ENCODE results near the gene AFAP1L2. TPM values are rescaled to one million over a fixed set of nuclear protein-coding genes. Genes with fewer than 3 reads are reported as not detected.
"Not testable (repeated sequence)": the region's sequence is repeated elsewhere in the genome, so short reads cannot be mapped to it uniquely, and the experiment has no call there.

AFAP1L2 gene
- total RNA-seq, 2 experiments from 2014 or later = 2.3 to 8.6 TPM

DNA sequence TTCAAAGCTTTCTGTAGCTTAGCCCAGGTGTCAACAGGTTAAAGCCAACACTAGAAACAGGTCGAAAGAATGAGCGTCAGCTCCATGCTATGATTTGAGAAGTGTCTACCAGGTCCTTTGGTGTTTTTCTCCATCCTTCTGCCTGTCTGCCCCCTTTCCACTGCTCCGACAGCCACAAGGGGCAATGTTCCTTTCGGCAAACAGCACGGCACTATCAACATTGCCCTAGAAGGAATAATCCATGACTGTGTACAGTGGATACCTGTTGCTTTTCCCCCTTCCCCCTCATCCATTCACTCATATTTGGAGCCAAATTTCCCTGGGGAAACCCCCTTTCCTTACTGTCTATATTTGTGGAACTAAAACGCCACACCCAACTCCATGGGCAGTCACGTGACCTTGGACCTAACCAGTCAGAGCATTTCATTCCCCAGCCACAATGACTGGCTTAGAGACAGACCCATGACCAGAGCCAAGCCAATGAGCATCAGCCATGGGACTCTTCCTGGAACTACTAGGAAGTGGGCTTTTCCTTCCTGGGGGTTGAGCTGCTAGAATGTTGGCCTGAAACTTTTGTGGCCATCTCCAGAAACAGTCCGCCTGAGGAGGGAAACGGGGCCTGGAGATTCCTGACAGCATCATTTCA lies 51.5 kb downstream of the AFAP1L2 start:
- Histone ChIP-seq H3K27ac (ENCODE audit: low read depth, low read length, poor library complexity, severe bottlenecking) (no peak overlapping the region), H3K9me2 (ENCODE audit: insufficient read depth, low read length) (no peaks in the 10 kb centered on the region), H3K4me1 (ENCODE audit: insufficient read depth, low read length, poor library complexity, severe bottlenecking) (no peaks in the 10 kb centered on the region), H3K79me2 (ENCODE audit: insufficient read depth, low read depth, low read length) (no peaks in the 10 kb centered on the region), H4K20me1 (ENCODE audit: insufficient read depth, low read length) (no peaks in the 10 kb centered on the region), H3K4me2 (ENCODE audit: low read length) (no peak overlapping the region), H3K9me3 (ENCODE audit: low read length) (no peaks in the 10 kb centered on the region), H2AFZ (ENCODE audit: low read length) (peak overlapping the region; percentile 39), H3K36me3 (ENCODE audit: insufficient read depth, low read length) (no peaks in the 10 kb centered on the region), H3K4me3 (ENCODE audit: low read depth, low read length, poor library complexity, severe bottlenecking) (no peak overlapping the region)
- DNase-seq (ENCODE audit: low spot score) = peak; percentile 16
- BruUV-seq (replicated peaks) = no TSS peak
- POLR2A ChIA-PET = interaction anchor here (0.6 to 0.7 kb wide), 2 partner anchors 651 to 785 kb away, joined by 3 to 4 read pairs; no protein-coding TSS in a partner anchor
- intact Hi-C loops (cut with micrococcal nuclease; ENCODE audit: unreplicated experiment) = no loop called here
- CTCF ChIA-PET (ENCODE audit: unreplicated experiment) = no interaction called here
- TF ChIP-seq EZH2phosphoT487 (IDR thresholded peaks at IDR 0.05; ENCODE audit: borderline replicate concordance, low read depth, low read length) = no peak

DNA sequence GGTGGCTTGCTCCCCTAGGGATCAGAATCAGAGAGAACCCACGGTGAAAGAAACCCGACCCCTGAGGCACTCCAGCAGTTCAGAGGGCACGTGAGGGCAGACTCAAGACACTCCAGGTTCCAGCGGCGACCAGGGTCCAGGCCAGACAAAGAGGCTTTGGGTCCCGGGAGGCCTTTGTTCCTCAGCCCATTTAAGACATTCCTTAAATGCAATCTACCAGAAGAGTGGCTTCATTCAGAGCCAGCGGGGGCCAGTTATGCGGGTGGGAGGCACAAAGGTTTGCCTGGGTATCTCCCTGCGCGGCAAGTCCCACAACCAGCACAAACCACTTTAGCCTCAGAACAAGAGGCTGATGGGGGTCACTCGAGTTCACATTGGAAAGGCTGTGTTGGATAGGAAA lies 53.6 kb downstream of the AFAP1L2 start:
- no peak overlapping the region for H3K27ac ChIP-seq (ENCODE audit: low read depth, low read length, poor library complexity, severe bottlenecking)
- no peak for DNase-seq (ENCODE audit: low spot score)
- H3K4me2 ChIP-seq (ENCODE audit: low read length) = no peak overlapping the region
- no peak overlapping the region for H2AFZ ChIP-seq (ENCODE audit: low read length)
- CTCF ChIA-PET (ENCODE audit: unreplicated experiment) = no interaction called here
- no peaks in the 10 kb centered on the region for H3K79me2 ChIP-seq (ENCODE audit: insufficient read depth, low read depth, low read length)
- no peaks in the 10 kb centered on the region for H3K36me3 ChIP-seq (ENCODE audit: insufficient read depth, low read length)
- no peaks in the 10 kb centered on the region for H3K4me1 ChIP-seq (ENCODE audit: insufficient read depth, low read length, poor library complexity, severe bottlenecking)
- H4K20me1 ChIP-seq (ENCODE audit: insufficient read depth, low read length) = no peaks in the 10 kb centered on the region
- POLR2A ChIA-PET = no interaction called here
- H3K9me3 ChIP-seq (ENCODE audit: low read length) = no peaks in the 10 kb centered on the region
- BruUV-seq (replicated peaks) = no TSS peak
- TF ChIP-seq EZH2phosphoT487 (IDR thresholded peaks at IDR 0.05; ENCODE audit: borderline replicate concordance, low read depth, low read length) = no peak
- TF ChIP-seq, protein P1, sequence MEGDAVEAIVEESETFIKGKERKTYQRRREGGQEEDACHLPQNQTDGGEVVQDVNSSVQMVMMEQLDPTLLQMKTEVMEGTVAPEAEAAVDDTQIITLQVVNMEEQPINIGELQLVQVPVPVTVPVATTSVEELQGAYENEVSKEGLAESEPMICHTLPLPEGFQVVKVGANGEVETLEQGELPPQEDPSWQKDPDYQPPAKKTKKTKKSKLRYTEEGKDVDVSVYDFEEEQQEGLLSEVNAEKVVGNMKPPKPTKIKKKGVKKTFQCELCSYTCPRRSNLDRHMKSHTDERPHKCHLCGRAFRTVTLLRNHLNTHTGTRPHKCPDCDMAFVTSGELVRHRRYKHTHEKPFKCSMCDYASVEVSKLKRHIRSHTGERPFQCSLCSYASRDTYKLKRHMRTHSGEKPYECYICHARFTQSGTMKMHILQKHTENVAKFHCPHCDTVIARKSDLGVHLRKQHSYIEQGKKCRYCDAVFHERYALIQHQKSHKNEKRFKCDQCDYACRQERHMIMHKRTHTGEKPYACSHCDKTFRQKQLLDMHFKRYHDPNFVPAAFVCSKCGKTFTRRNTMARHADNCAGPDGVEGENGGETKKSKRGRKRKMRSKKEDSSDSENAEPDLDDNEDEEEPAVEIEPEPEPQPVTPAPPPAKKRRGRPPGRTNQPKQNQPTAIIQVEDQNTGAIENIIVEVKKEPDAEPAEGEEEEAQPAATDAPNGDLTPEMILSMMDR (conservative IDR thresholded peaks at IDR 0.05; ENCODE audit: low read length) = no peak
- no peak overlapping the region for H3K4me3 ChIP-seq (ENCODE audit: low read depth, low read length, poor library complexity, severe bottlenecking)
- intact Hi-C loops (cut with micrococcal nuclease; ENCODE audit: unreplicated experiment) = no loop called here
- H3K9me2 ChIP-seq (ENCODE audit: insufficient read depth, low read length) = no peaks in the 10 kb centered on the region

DNA sequence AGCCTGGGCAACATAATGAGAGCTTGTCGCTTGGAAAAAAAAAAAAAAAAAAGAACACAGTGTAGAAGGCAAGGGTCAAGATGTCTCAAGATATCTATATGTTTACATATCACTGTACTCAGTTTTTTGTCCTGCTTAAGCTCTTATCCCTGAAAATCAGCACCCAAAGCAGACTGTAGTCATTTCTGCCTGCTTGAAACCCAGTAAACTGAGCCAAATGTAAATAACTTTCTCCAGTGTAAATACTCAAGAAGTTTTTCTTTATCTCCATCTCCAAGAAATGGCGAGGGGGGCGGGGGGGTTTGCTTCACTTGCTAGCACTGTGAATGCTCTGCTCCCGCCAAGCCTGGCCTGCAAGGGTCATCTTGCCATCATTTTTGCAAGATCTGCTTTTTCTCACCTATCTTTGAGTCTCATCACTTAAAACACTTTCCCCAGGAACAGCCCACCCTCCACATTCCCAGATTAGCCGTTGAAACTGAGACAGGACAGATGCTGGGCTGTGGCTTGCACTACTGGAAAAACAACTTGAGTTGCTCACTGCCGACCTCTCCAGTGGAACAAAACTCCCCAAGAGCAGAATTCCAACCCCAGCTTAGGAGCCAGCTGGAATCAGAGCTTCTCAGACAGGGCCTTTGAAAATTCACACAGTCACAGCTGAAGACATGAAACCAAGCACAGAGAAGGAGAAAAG lies 54.6 kb downstream of the AFAP1L2 start:
- Histone ChIP-seq H3K4me2 (ENCODE audit: low read length) (no peak overlapping the region), H2AFZ (ENCODE audit: low read length) (no peak overlapping the region), H3K9me2 (ENCODE audit: insufficient read depth, low read length) (no peaks in the 10 kb centered on the region), H3K27ac (ENCODE audit: low read depth, low read length, poor library complexity, severe bottlenecking) (no peak overlapping the region), H3K79me2 (ENCODE audit: insufficient read depth, low read depth, low read length) (no peaks in the 10 kb centered on the region), H3K36me3 (ENCODE audit: insufficient read depth, low read length) (no peaks in the 10 kb centered on the region), H3K9me3 (ENCODE audit: low read length) (no peaks in the 10 kb centered on the region), H4K20me1 (ENCODE audit: insufficient read depth, low read length) (no peaks in the 10 kb centered on the region), H3K4me3 (ENCODE audit: low read depth, low read length, poor library complexity, severe bottlenecking) (no peak overlapping the region), H3K4me1 (ENCODE audit: insufficient read depth, low read length, poor library complexity, severe bottlenecking) (no peaks in the 10 kb centered on the region)
- no peak for DNase-seq (ENCODE audit: low spot score)
- POLR2A ChIA-PET = interaction anchor here (0.6 to 0.7 kb wide), 4 partner anchors 9 to 1428 kb away, joined by 3 to 4 read pairs (median 3); partner anchors contain the start of gene AFAP1L2
- intact Hi-C loops (cut with micrococcal nuclease; ENCODE audit: unreplicated experiment) = no loop called here
- CTCF ChIA-PET (ENCODE audit: unreplicated experiment) = no interaction called here
- no TSS peak for BruUV-seq (replicated peaks)
- TF ChIP-seq EZH2phosphoT487 (IDR thresholded peaks at IDR 0.05; ENCODE audit: borderline replicate concordance, low read depth, low read length) = no peak
- TF ChIP-seq, protein P1 (conservative IDR thresholded peaks at IDR 0.05; ENCODE audit: low read length) = no peak

DNA sequence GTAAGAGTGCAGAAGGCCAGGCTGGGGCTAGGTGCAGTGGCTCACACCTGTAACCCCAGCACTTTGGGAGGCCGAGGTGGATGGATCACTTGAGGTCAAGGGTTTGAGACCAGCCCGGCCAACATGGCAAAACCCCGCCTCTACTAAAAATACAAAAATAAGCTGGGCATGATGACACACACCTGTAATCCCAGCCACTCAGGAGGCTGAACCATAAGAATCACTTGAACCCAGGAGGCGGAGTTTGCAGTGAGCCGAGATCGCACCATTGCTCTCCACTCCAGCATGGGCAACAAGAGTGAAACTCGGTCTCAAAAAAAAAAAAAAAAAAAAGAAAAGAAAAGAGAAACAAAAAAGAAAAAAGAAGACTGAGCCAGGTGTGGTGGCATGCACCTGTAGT lies 55.2 kb downstream of the AFAP1L2 start:
- H3K9me2 ChIP-seq (ENCODE audit: insufficient read depth, low read length); H4K20me1 ChIP-seq (ENCODE audit: insufficient read depth, low read length); H3K27ac ChIP-seq (ENCODE audit: low read depth, low read length, poor library complexity, severe bottlenecking); H3K4me3 ChIP-seq (ENCODE audit: low read depth, low read length, poor library complexity, severe bottlenecking); H3K4me2 ChIP-seq (ENCODE audit: low read length); H2AFZ ChIP-seq (ENCODE audit: low read length); intact Hi-C loops (cut with micrococcal nuclease; ENCODE audit: unreplicated experiment); H3K79me2 ChIP-seq (ENCODE audit: insufficient read depth, low read depth, low read length); DNase-seq (ENCODE audit: low spot score); CTCF ChIA-PET (ENCODE audit: unreplicated experiment); H3K4me1 ChIP-seq (ENCODE audit: insufficient read depth, low read length, poor library complexity, severe bottlenecking); BruUV-seq (replicated peaks); H3K9me3 ChIP-seq (ENCODE audit: low read length); H3K36me3 ChIP-seq (ENCODE audit: insufficient read depth, low read length): not testable (repeated sequence)
- POLR2A ChIA-PET = interaction anchor here (0.6 to 0.7 kb wide), 4 partner anchors 8 to 1429 kb away, joined by 3 to 4 read pairs (median 3); partner anchors contain the start of gene AFAP1L2
